HCT116 (cell line): ENCODE measurements around the gene HPX. TPM values are rescaled to one million over a fixed set of nuclear protein-coding genes. Genes with fewer than 3 reads are reported as not detected.

ENCODE experiments used
- ATAC-seq: fragments of 200-7000 bp; cut with Tn5 transposase; 2 replicates; pipeline ENCODE4 v1.9.1; 2020; ENCODE audit warnings: mild to moderate bottlenecking, moderate library complexity
- BruUV-seq: library from RNA; stranded (reverse); fragments of 400-500 nt; replicated peaks from 2 replicates; lab custom pipeline; 2021; lab: Mats Ljungman, UMichigan
- CTCF ChIA-PET: fragments of 300-600 bp; sonication (Branson Sonifier 250); formaldehyde crosslinking; loops from one replicate; lab custom pipeline; 2021; ENCODE audit warnings: antibody characterized with exemption; lab: Charles Lee
- POLR2A ChIA-PET: fragments of 300-600, 350-600 bp; sonication (Branson Sonifier 250); formaldehyde crosslinking; loops from one replicate; lab custom pipeline; 2021; ENCODE audit warnings: antibody characterized with exemption; lab: Charles Lee
- RAD21 ChIA-PET, 2 experiments: fragments of 300-600 bp; sonication (Branson Sonifier 250); formaldehyde crosslinking; loops; one replicate each; lab custom pipeline; 2023; ENCODE audit warnings: low total read pairs in 2 of 2; ENCODE audit not compliant: uncharacterized antibody in 2 of 2, unreplicated experiment in 2 of 2, low non-redundant PET in 1 of 2; lab: Charles Lee
- DNase-seq: peaks from one replicate; pipeline ENCODE4 v3.0.0-alpha.2; 2010; ENCODE audit warnings: low read depth, low spot score
- H2AFZ ChIP-seq: fragments of 200-600 bp; shearing (Covaris generic), sonication (generic); 2 replicates; pipeline ENCODE4 v1.6.1; 2017; ENCODE audit warnings: low read depth, mixed run types, mixed read lengths, antibody characterized with exemption, low read length; ENCODE audit not compliant: poor library complexity, severe bottlenecking
- H3K27ac ChIP-seq: 2 replicates; pipeline ENCODE4 v1.5.1; 2012; ENCODE audit warnings: low read depth, low read length
- H3K27me3 ChIP-seq: fragments of 200-600 bp; sonication (generic); 2 replicates; pipeline ENCODE4 v1.6.1; 2016; ENCODE audit warnings: mixed run types, low read length, mixed read lengths; ENCODE audit not compliant: insufficient read depth
- H3K36me3 ChIP-seq, 2 experiments: fragments of 200-500 bp in 1 of 2; fragments of 200-600 bp in 1 of 2; sonication (Bioruptor generic) in 1 of 2; sonication (generic) in 1 of 2; 2 replicates each; pipeline versions ENCODE4 v1.5.1 to v1.6.1; 2014 to 2016; ENCODE audit warnings: low read length in 2 of 2, inconsistent platforms in 1 of 2, mixed read lengths in 1 of 2, mixed run types in 1 of 2; ENCODE audit not compliant: insufficient read depth in 2 of 2, control insufficient read depth in 1 of 2
- H3K4me1 ChIP-seq, 2 experiments: fragments of 200-600 bp in 1 of 2; sonication (generic) in 1 of 2; 2 replicates each; pipeline versions ENCODE4 v1.5.1 to v1.6.1; 2012 to 2017; ENCODE audit warnings: low read length in 2 of 2, inconsistent platforms in 1 of 2, mild to moderate bottlenecking in 1 of 2, mixed read lengths in 1 of 2, mixed run types in 1 of 2, moderate library complexity in 1 of 2; ENCODE audit not compliant: insufficient read depth in 2 of 2, control insufficient read depth in 1 of 2
- H3K4me2 ChIP-seq: fragments of 200-600 bp; sonication (generic); 2 replicates; pipeline ENCODE4 v1.6.1; 2017; ENCODE audit warnings: mixed run types, low read length, mixed read lengths
- H3K4me3 ChIP-seq, 2 experiments: fragments of 200-600 bp in 1 of 2; sonication (generic) in 1 of 2; replicated peaks in 1 of 2; 2 replicates each; pipeline ENCODE4 v1.5.1; 2011 to 2016; ENCODE audit warnings: low read length in 2 of 2, control low read depth in 1 of 2, low read depth in 1 of 2, mild to moderate bottlenecking in 1 of 2, mixed read lengths in 1 of 2, mixed run types in 1 of 2
- H3K79me2 ChIP-seq: fragments of 200-600 bp; sonication (generic); 2 replicates; pipeline ENCODE4 v1.6.1; 2017; ENCODE audit warnings: mild to moderate bottlenecking, mixed run types, low read length, moderate library complexity, mixed read lengths; ENCODE audit not compliant: insufficient read depth
- H3K9ac ChIP-seq: fragments of 200-600 bp; sonication (generic); 2 replicates; pipeline ENCODE4 v1.6.1; 2016; ENCODE audit warnings: low read length, mixed read lengths
- H3K9me2 ChIP-seq: fragments of 200-600 bp; sonication (generic), shearing (Covaris generic); 2 replicates; pipeline ENCODE4 v1.6.1; 2017; ENCODE audit warnings: mixed run types, mild to moderate bottlenecking, moderate library complexity; ENCODE audit not compliant: insufficient read depth
- H3K9me3 ChIP-seq, 2 experiments: fragments of 200-500 bp in 1 of 2; fragments of 200-600 bp in 1 of 2; sonication (Bioruptor generic) in 1 of 2; sonication (generic) in 1 of 2; 2 replicates each; pipeline ENCODE4 v1.6.1; 2014 to 2017; ENCODE audit warnings: low read length in 2 of 2, mixed read lengths in 2 of 2, inconsistent platforms in 1 of 2, low read depth in 1 of 2, mild to moderate bottlenecking in 1 of 2, mixed run types in 1 of 2, moderate library complexity in 1 of 2; ENCODE audit not compliant: control insufficient read depth in 1 of 2, insufficient read depth in 1 of 2
- H4K20me1 ChIP-seq: fragments of 200-600 bp; sonication (generic), shearing (Covaris generic); 2 replicates; pipeline ENCODE4 v1.6.1; 2017; ENCODE audit warnings: mixed run types, mild to moderate bottlenecking, moderate library complexity; ENCODE audit not compliant: insufficient read depth
- CBX3 ChIP-seq: IDR thresholded peaks from 2 replicates; pipeline ENCODE4 v1.6.1; 2012; ENCODE audit warnings: low read depth
- CEBPB ChIP-seq: IDR thresholded peaks from 2 replicates; pipeline ENCODE4 v1.6.1; 2012; ENCODE audit warnings: low read depth
- ZFX ChIP-seq: fragments of 450-650 bp; IDR thresholded peaks from 2 replicates; pipeline ENCODE4 v1.6.1; 2017
- ZNF274 ChIP-seq: fragments of 200-500 bp; sonication (Bioruptor generic); IDR thresholded peaks from 2 replicates; pipeline ENCODE4 v1.6.1; 2014; ENCODE audit warnings: mild to moderate bottlenecking, low read depth, low read length, inconsistent platforms
- intact Hi-C: fragments of 100-400 bp; cut with micrococcal nuclease; formaldehyde crosslinking; loops from 2 replicates; pipeline ENCODE4 v1.10.0; 2022
- total RNA-seq: library from RNA; stranded (reverse); gene quantifications from one replicate; pipeline ENCODE4 v1.2.1, GENCODE V29; 2021; ENCODE audit not compliant: unreplicated experiment
- TF ChIP-seq, protein P1 (sequence below): IDR thresholded peaks from 2 replicates; pipeline ENCODE4 v1.6.1; 2012

Gene HPX
- total RNA-seq, 1 experiment from 2014 or later = 4.6 TPM

GRCh38 chr11:6390718-6391469 is 49.9 kb downstream of the HPX start:
- CTCF ChIA-PET = interaction anchor here (1.0 to 1.7 kb wide), 5 partner anchors 12 to 315 kb away, joined by 3 to 19 read pairs (median 3); no protein-coding TSS in a partner anchor
- H3K79me2 ChIP-seq = no peaks in the 10 kb centered on the region
- DNase-seq = no peak
- no peaks in the 10 kb centered on the region for H3K27me3 ChIP-seq
- ATAC-seq = no peak
- BruUV-seq = no TSS peak
- H3K36me3 ChIP-seq = no peaks in the 10 kb centered on the region
- H3K27ac ChIP-seq = peak overlapping the region; percentile 29; the same call in 1 of the 2 replicates
- intact Hi-C loops = no loop called here
- no peak overlapping the region for H2AFZ ChIP-seq
- no peaks in the 10 kb centered on the region for H4K20me1 ChIP-seq
- RAD21 ChIA-PET = interaction anchor here in 1 of 2 experiments (1.1 kb wide), 1 partner anchor 85 kb away, joined by 5 read pairs; no protein-coding TSS in a partner anchor
- H3K4me3 ChIP-seq = peak overlapping the region; percentile 55 to 64
- POLR2A ChIA-PET = interaction anchor here (1.0 kb wide), 1 partner anchor 28 kb away, joined by 3 read pairs; the partner anchor contains the start of gene APBB1
- TF ChIP-seq ZNF274 (no peak), ZFX (peak; percentile 15; the same call in 1 of the 2 replicates), CEBPB (no peak), CBX3 (no peak)
- TF ChIP-seq, protein P1, sequence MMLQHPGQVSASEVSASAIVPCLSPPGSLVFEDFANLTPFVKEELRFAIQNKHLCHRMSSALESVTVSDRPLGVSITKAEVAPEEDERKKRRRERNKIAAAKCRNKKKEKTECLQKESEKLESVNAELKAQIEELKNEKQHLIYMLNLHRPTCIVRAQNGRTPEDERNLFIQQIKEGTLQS = no peak
- H3K4me1 ChIP-seq = peaks cover 14 to 37% of the 10 kb centered on the region in 2 experiments
- H3K4me2 ChIP-seq = peak overlapping the region; percentile 96
- H3K9ac ChIP-seq = peak overlapping the region; percentile 57
- H3K9me2 ChIP-seq = no peaks in the 10 kb centered on the region
- no peaks in the 10 kb centered on the region for H3K9me3 ChIP-seq
